GM23248 (cell line): ENCODE measurements around the gene UBR2.
"Not testable (repeated sequence)": the region's sequence is repeated elsewhere in the genome, so short reads cannot be mapped to it uniquely, and the experiment has no call there.

Source experiments
- EZH2 ChIP-seq: fragments of 200-600 bp; sonication (generic); IDR thresholded peaks from 2 replicates; pipeline ENCODE4 v1.6.1; 2018; ENCODE audit warnings: antibody characterized with exemption, mild to moderate bottlenecking; ENCODE audit not compliant: insufficient read depth, poor library complexity, severe bottlenecking
- EZH2phosphoT487 ChIP-seq: fragments of 200-600 bp; sonication (generic); IDR thresholded peaks from 2 replicates; pipeline ENCODE4 v1.6.1; 2018; ENCODE audit warnings: antibody characterized with exemption, moderate library complexity, mild to moderate bottlenecking, low read depth; ENCODE audit not compliant: insufficient read depth

DNA sequence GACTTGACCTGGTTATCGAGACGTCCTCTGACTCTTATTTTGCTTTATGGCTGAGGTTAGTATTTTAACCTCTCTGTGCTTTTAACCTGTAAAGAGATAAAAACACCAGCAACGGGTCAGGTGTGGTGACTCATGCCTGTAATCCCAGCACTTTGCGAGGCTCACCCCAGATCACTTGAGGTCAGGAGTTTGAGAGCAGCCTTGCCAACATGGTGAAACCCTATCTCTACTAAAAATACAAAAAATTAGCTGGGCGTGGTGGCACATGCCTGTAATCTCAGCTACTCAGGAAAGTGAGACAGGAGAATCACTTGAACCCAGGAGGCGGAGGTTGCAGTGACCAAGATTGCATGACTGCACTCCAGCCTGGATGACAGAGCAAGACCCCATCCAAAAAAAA, 110.5 kb downstream of the UBR2 start:
- not testable (repeated sequence) for TF ChIP-seq EZH2, EZH2phosphoT487
